ENCODE data around the gene TNFRSF25. TPM values are rescaled to one million over a fixed set of nuclear protein-coding genes. Genes with fewer than 3 reads are reported as not detected.

TNFRSF25 gene
- total and polyA plus RNA-seq, 2 experiments from 2014 or later = 7.1 to 14.0 TPM

GRCh38 chr1:6500544-6501278, 34.7 kb upstream of the TNFRSF25 start:
- H2AFZ ChIP-seq = no peak overlapping the region
- H3K9me2 ChIP-seq (replicated peaks; ENCODE audit: insufficient read depth) = no peaks in the 10 kb centered on the region
- DNase-seq (ENCODE audit: low spot score) = no peak
- no peak overlapping the region for H3K4me3 ChIP-seq
- H3K4me2 ChIP-seq = no peak overlapping the region
- no peaks in the 10 kb centered on the region for H3K36me3 ChIP-seq (replicated peaks; ENCODE audit: insufficient read depth, low read depth)
- H3K9me3 ChIP-seq (ENCODE audit: low read depth) = no peaks in the 10 kb centered on the region
- H3K27ac ChIP-seq = no peak overlapping the region
- no peaks in the 10 kb centered on the region for H3K27me3 ChIP-seq
- TF ChIP-seq CTCF (IDR thresholded peaks at IDR 0.05; ENCODE audit: poor library complexity) (no peak), EZH2 (IDR thresholded peaks at IDR 0.05; ENCODE audit: borderline replicate concordance) (no peak), EZH2phosphoT487 (IDR thresholded peaks at IDR 0.05; ENCODE audit: low read depth, severe bottlenecking, unreplicated experiment) (no peak)
- H3K79me2 ChIP-seq = no peaks in the 10 kb centered on the region
- peaks cover 15% of the 10 kb centered on the region for H3K4me1 ChIP-seq (ENCODE audit: insufficient read depth)
- WGBS (ENCODE audit: low lambda C conversion rate, missing lambda C conversion rate) = 86% methylated on average over 27 of the region's 27 CpGs
- no peaks in the 10 kb centered on the region for H4K20me1 ChIP-seq (ENCODE audit: insufficient read depth, poor library complexity, severe bottlenecking)

GRCh38 chr1:6499296-6499695, 33.3 kb upstream of the TNFRSF25 start:
- H3K4me2 ChIP-seq = no peak overlapping the region
- no peak for TF ChIP-seq EZH2phosphoT487 (IDR thresholded peaks at IDR 0.05; ENCODE audit: low read depth, severe bottlenecking, unreplicated experiment)
- TF ChIP-seq EZH2 (IDR thresholded peaks at IDR 0.05; ENCODE audit: borderline replicate concordance) = no peak
- TF ChIP-seq CTCF (IDR thresholded peaks at IDR 0.05; ENCODE audit: poor library complexity) = no peak

GRCh38 chr1:6498576-6499111, 32.7 kb upstream of the TNFRSF25 start:
- H3K36me3 ChIP-seq (replicated peaks; ENCODE audit: insufficient read depth, low read depth) = no peaks in the 10 kb centered on the region
- H3K4me1 ChIP-seq (ENCODE audit: insufficient read depth) = peaks cover 15% of the 10 kb centered on the region
- no peaks in the 10 kb centered on the region for H4K20me1 ChIP-seq (ENCODE audit: insufficient read depth, poor library complexity, severe bottlenecking)
- H3K9me2 ChIP-seq (replicated peaks; ENCODE audit: insufficient read depth) = no peaks in the 10 kb centered on the region
- no peak overlapping the region for H2AFZ ChIP-seq
- DNase-seq (ENCODE audit: low spot score) = no peak
- no peak overlapping the region for H3K27ac ChIP-seq
- 82% methylated on average over 13 of the region's 13 CpGs for WGBS (ENCODE audit: low lambda C conversion rate, missing lambda C conversion rate)
- no peak overlapping the region for H3K4me2 ChIP-seq
- H3K27me3 ChIP-seq = no peaks in the 10 kb centered on the region
- no peak for TF ChIP-seq EZH2phosphoT487 (IDR thresholded peaks at IDR 0.05; ENCODE audit: low read depth, severe bottlenecking, unreplicated experiment)
- no peak for TF ChIP-seq EZH2 (IDR thresholded peaks at IDR 0.05; ENCODE audit: borderline replicate concordance)
- no peak for TF ChIP-seq CTCF (IDR thresholded peaks at IDR 0.05; ENCODE audit: poor library complexity)
- no peaks in the 10 kb centered on the region for H3K9me3 ChIP-seq (ENCODE audit: low read depth)
- H3K4me3 ChIP-seq = no peak overlapping the region
- no peaks in the 10 kb centered on the region for H3K79me2 ChIP-seq

More at GRCh38 chr1:6499296-6499695, 33.3 kb upstream of the TNFRSF25 start:
- no peaks in the 10 kb centered on the region for H4K20me1 ChIP-seq (ENCODE audit: insufficient read depth, poor library complexity, severe bottlenecking)
- WGBS (ENCODE audit: low lambda C conversion rate, missing lambda C conversion rate) = 86% methylated on average over 4 of the region's 4 CpGs
- peaks cover 15% of the 10 kb centered on the region for H3K4me1 ChIP-seq (ENCODE audit: insufficient read depth)
- H3K9me2 ChIP-seq (replicated peaks; ENCODE audit: insufficient read depth) = no peaks in the 10 kb centered on the region
- H3K79me2 ChIP-seq = no peaks in the 10 kb centered on the region
- H3K4me3 ChIP-seq = no peak overlapping the region
- no peaks in the 10 kb centered on the region for H3K9me3 ChIP-seq (ENCODE audit: low read depth)
- no peak overlapping the region for H3K27ac ChIP-seq
- H2AFZ ChIP-seq = no peak overlapping the region
- DNase-seq (ENCODE audit: low spot score) = no peak
- no peaks in the 10 kb centered on the region for H3K27me3 ChIP-seq
- no peaks in the 10 kb centered on the region for H3K36me3 ChIP-seq (replicated peaks; ENCODE audit: insufficient read depth, low read depth)
